Ovary (tissue), 10 donors: ENCODE measurements around the gene CCDC152. TPM values are rescaled to one million over a fixed set of nuclear protein-coding genes. Genes with fewer than 3 reads are reported as not detected.

ENCODE experiments used
- DNase-seq, 5 donors: peaks; one replicate each; pipeline ENCODE4 v3.0.0-alpha.2; 2019 to 2020
- H3K27ac ChIP-seq, 2 donors: fragments of 200-600 bp; one replicate each; pipeline versions ENCODE4 v1.5.1 to v1.8.0; 2019 to 2022
- H3K27me3 ChIP-seq: fragments of 200-600 bp; one replicate; pipeline ENCODE4 v1.8.0; 2022
- H3K36me3 ChIP-seq: fragments of 200-600 bp; sonication (generic); one replicate; pipeline ENCODE4 v1.5.1; 2019
- H3K4me1 ChIP-seq: one replicate; pipeline ENCODE4 v1.8.1; 2013; ENCODE audit warnings: mild to moderate bottlenecking, moderate library complexity; ENCODE audit not compliant: insufficient read depth
- H3K4me3 ChIP-seq: fragments of 200-600 bp; sonication (generic); one replicate; pipeline ENCODE4 v1.5.1; 2017
- H3K9me3 ChIP-seq, 2 donors: fragments of 200-600 bp in 1 of 2; sonication (generic) in 1 of 2; one replicate each; pipeline versions ENCODE4 v1.5.1 to v1.8.1; 2013 to 2019; ENCODE audit warnings: mild to moderate bottlenecking in 1 of 2, moderate library complexity in 1 of 2
- CTCF ChIP-seq, 3 donors: fragments of 450-650 bp in 2 of 3; fragments of 200-600 bp in 1 of 3; IDR thresholded peaks; one replicate each; pipeline versions ENCODE4 v1.5.1 to v1.8.0; 2016 to 2022; ENCODE audit warnings: antibody characterized with exemption in 3 of 3, mild to moderate bottlenecking in 1 of 3
- EP300 ChIP-seq: sonication (generic); formaldehyde crosslinking; IDR thresholded peaks from one replicate; pipeline ENCODE4 v1.6.1; 2017; ENCODE audit warnings: antibody characterized with exemption
- POLR2A ChIP-seq: fragments of 450-650 bp; IDR thresholded peaks from one replicate; pipeline ENCODE4 v1.6.1; 2017; ENCODE audit warnings: antibody characterized with exemption, mild to moderate bottlenecking, moderate library complexity
- WGBS, 3 donors: extraction: QIAGEN DNeasy Blood & Tissue Kit in 1 of 3; methylation state at CpG; one replicate each; pipeline versions ENCODE4 v1.1.5 to v1.1.7; 2013 to 2017; 5-methylcytosine and 5-hydroxymethylcytosine counted together
- intact Hi-C, 4 donors: fragments of 100-400 bp; cut with DNase I; formaldehyde crosslinking; loops; one replicate each; pipeline versions ENCODE4 v1.11.0 to v1.15.1; 2022 to 2023
- long read RNA-seq, 3 donors: library from polyadenylated mRNA in 2 of 3; unstranded in 2 of 3; transcript quantifications; one replicate each; pipeline ENCODE4 v2.0.0 and lab custom pipeline, GENCODE V29; 2021 to 2026
- polyA plus RNA-seq, 2 donors: library from polyadenylated mRNA; stranded (reverse); fragments of 200-250 nt in 1 of 2; fragments of 350-450 nt in 1 of 2; fragmentation: Illumina TruSeq in 1 of 2; extraction: RNeasy Lipid Tissue Mini Kit (QIAGEN cat#74804) in 1 of 2; gene quantifications; one replicate each; pipeline ENCODE4 v1.2.3, GENCODE V29; 2013 to 2014
- total RNA-seq, 7 donors: library from RNA; depleted of rRNA in 2 of 7; stranded (reverse); fragments of >200 nt in 2 of 7; fragmentation: NEBNext Ultra II Directional in 3 of 7; extraction: Animal tissue kit (Norgen Biotek cat#: 25700) in 3 of 7; gene quantifications; one replicate each; pipeline versions ENCODE4 v1.1.0 to v1.2.4, GENCODE V29; 2016 to 2023
- donor health status: DM: no; HTN: no; CAD: no; lungs with moderate emphysema.
- donor health status: DM: no; HTN: no; CAD: no.
- donor health status: Bipolar disorder and iron deficiency.
- donor health status: DM: yes; HTN: yes; CAD: no.
- donor health status: DM: no; HTN: no; CAD: no.
- donor health status: DM: yes; HTN: yes; CAD: no.

The CCDC152 gene, protein sequence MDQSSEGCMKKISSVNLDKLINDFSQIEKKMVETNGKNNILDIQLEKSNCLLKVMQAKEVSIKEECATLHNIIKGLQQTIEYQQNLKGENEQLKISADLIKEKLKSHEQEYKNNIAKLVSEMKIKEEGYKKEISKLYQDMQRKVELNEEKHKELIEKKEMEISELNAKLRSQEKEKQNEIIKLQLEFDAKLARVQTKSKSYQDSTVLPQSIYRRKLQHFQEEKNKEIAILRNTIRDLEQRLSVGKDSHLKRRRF
- total RNA-seq (1 to 10 TPM; 1.7 to 5.5 (median 3.7) TPM), polyA plus RNA-seq (1 to 10 TPM; 2.5 to 3.3 TPM)
- long read RNA-seq, donor 1, partial matches to known transcripts, result 0 of 3 reads
- long read RNA-seq, donor 1, other reads (novel, unspliced or antisense), result 2 of 3 reads
- long read RNA-seq, donor 2, transcript CCDC152-201 (9 exons, 3,431 nt), result major isoform, 18 of 24 reads
- long read RNA-seq, donor 2, partial matches to known transcripts, result 6 of 24 reads
- long read RNA-seq, donor 2, other reads (novel, unspliced or antisense), result 0 of 24 reads
- long read RNA-seq, donor 3, transcript CCDC152-201 (9 exons, 3,431 nt), result major isoform, 7 of 8 reads
- long read RNA-seq, donor 3, partial matches to known transcripts, result 0 of 8 reads
- long read RNA-seq, donor 3, other reads (novel, unspliced or antisense), result 1 of 8 reads

GRCh38 chr5:42756606-42757601 lies at the start of gene CCDC152:
TSS of gene CCDC152 (plus strand) at chr5:42756818. CDS start at chr5:42759122, 2,304 bp downstream.
- Histone ChIP-seq H3K36me3 (no peaks in the 10 kb centered on the region), H3K4me3 (peak within 1 kb of the TSS; percentile 14), H3K27ac (no peak within 1 kb of the TSS), H3K27me3 (no peaks in the 10 kb centered on the region), H3K9me3 (no peaks in the 10 kb centered on the region), H3K4me1 (peaks cover 2% of the 10 kb centered on the region)
- peak; percentile 20 to 48 (median 28) for DNase-seq
- TF ChIP-seq EP300, result no peak
- no peak for TF ChIP-seq CTCF (IDR thresholded peaks at IDR 0.05)
- no peak for TF ChIP-seq POLR2A
- intact Hi-C loops, result no loop called here
- WGBS, 3 donors, result 17 to 26% (median 20%) methylated on average over 35 of the region's 35 CpGs

DNA sequence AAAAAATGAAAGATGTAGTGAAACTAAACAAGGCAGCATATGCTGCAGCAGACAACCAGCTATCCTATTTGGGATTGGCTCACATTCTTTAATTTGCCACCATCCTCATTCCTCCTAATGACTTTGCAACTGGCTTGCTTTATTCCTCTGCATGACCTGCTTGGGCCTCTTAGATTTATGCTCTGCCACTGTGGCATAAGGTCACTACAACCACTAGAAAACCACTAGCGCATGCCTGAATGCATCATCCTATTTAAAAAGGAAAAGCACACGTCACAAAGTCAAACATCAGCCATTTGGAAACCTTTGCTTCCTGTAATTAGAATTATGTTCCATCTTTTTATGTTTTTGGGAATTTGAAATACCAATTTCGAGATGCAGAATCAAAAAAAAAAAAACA lies 40.8 kb upstream of the CCDC152 start:
- H3K36me3 ChIP-seq, result no peaks in the 10 kb centered on the region
- H3K27ac ChIP-seq, result no peak overlapping the region
- TF ChIP-seq CTCF (IDR thresholded peaks at IDR 0.05) (no peak), EP300 (no peak), POLR2A (no peak)
- H3K4me1 ChIP-seq, result no peaks in the 10 kb centered on the region
- H3K9me3 ChIP-seq, result no peaks in the 10 kb centered on the region
- H3K4me3 ChIP-seq, result no peak overlapping the region
- WGBS, 3 donors, result 90 to 92% (median 91%) methylated on average over 3 of the region's 3 CpGs
- no peak for DNase-seq
- H3K27me3 ChIP-seq, result no peaks in the 10 kb centered on the region
- intact Hi-C loops, result no loop called here

DNA sequence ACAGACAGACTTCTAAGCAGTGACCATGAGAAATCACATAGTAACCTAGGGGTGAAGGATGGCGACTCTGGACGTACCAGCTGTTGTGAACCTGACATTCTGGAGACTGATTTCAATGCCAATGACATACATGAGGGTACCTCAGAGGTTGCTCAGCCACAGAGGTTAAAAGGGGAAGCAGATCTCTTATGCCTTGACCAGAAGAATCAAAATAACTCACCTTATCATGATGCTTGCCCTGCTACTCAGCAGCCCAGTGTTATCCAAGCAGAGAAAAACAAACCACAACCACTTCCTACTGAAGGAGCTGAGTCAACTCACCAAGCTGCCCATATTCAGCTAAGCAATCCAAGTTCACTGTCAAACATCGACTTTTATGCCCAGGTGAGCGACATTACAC lies 38.0 kb upstream of the CCDC152 start:
- H3K4me1 ChIP-seq, result no peaks in the 10 kb centered on the region
- intact Hi-C loops, result no loop called here
- no peaks in the 10 kb centered on the region for H3K36me3 ChIP-seq
- no peak for DNase-seq
- H3K27ac ChIP-seq, result no peak overlapping the region
- no peaks in the 10 kb centered on the region for H3K9me3 ChIP-seq
- WGBS, 3 donors, result 92 to 95% (median 94%) methylated on average over 4 of the region's 4 CpGs
- TF ChIP-seq EP300, result no peak
- TF ChIP-seq POLR2A, result no peak
- no peak for TF ChIP-seq CTCF (IDR thresholded peaks at IDR 0.05)
- no peak overlapping the region for H3K4me3 ChIP-seq
- no peaks in the 10 kb centered on the region for H3K27me3 ChIP-seq

DNA sequence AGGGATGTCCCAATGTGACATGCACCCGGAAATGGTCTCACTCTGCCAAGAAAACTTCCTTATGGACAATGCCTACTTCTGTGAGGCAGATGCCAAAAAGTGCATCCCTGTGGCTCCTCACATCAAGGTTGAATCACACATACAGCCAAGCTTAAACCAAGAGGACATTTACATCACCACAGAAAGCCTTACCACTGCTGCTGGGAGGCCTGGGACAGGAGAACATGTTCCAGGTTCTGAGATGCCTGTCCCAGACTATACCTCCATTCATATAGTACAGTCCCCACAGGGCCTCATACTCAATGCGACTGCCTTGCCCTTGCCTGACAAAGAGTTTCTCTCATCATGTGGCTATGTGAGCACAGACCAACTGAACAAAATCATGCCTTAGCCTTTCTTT lies 37.6 kb upstream of the CCDC152 start:
- DNase-seq, result no peak
- no peak overlapping the region for H3K4me3 ChIP-seq
- no peak for TF ChIP-seq EP300
- TF ChIP-seq POLR2A, result no peak
- TF ChIP-seq CTCF (IDR thresholded peaks at IDR 0.05), result no peak
- WGBS, 3 donors, result 91 to 95% (median 94%) methylated on average over 2 of the region's 2 CpGs
- no peaks in the 10 kb centered on the region for H3K9me3 ChIP-seq
- H3K36me3 ChIP-seq, result no peaks in the 10 kb centered on the region
- H3K27ac ChIP-seq, result no peak overlapping the region
- intact Hi-C loops, result no loop called here
- H3K27me3 ChIP-seq, result no peaks in the 10 kb centered on the region
- H3K4me1 ChIP-seq, result no peaks in the 10 kb centered on the region
